ENCODE measurements around the gene TMC6. TPM values are rescaled to one million over a fixed set of nuclear protein-coding genes. Genes with fewer than 3 reads are reported as not detected.
A peak's percentile ranks its signal among the peaks of the same experiment; 100 is the strongest.

Gene TMC6
- total and polyA plus RNA-seq, 2 of the 13 experiments (the other 11 are each of a cell fraction or from before 2014, with no cell fraction given), result 48.4 to 99.1 TPM

DNA sequence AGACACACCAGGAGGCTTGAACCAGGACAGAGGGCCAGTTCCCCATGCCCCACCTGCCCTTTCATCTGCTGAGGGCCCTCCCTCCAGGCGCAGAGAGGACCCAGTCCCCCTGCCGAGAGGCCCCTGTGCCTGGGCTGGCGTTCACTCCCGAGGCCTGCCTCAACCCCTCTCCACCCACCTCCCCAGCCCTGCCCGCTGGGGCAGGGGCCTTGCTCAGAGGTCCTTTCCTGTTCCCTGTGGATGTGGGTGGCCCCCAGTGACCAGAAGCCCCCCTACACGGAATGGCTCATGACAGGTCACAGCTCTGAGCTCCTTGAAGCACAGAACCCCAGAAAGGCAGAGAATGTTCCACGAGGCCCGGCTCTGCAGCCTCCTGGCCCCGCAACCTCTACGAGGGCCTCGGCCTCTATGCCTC is 6.7 kb downstream of the TMC6 start:
- peaks cover 9% of the 10 kb centered on the region for H3K79me2 ChIP-seq (ENCODE audit: insufficient read depth, low read length)
- intact Hi-C loops (cut with micrococcal nuclease; ENCODE audit: unreplicated experiment), result no loop called here
- peaks cover 44 to 57% of the 10 kb centered on the region in 2 experiments; a peak in 4 of 5 replicates for H3K36me3 ChIP-seq (replicated peaks in 1 of 2; ENCODE audit: control insufficient read depth in 1 of 2, insufficient read depth in 2 of 2, low read length in 2 of 2)
- H3K4me2 ChIP-seq (ENCODE audit: low read depth, low read length), result no peak overlapping the region
- peaks cover 17% of the 10 kb centered on the region; the same call in 1 of the 2 replicates for H4K20me1 ChIP-seq (ENCODE audit: insufficient read depth, low read length)
- FAIRE-seq (no peak), DNase-seq (ENCODE audit: low spot score) (no peak), ATAC-seq (no peak)
- H3K4me3 ChIP-seq (replicated peaks in 1 of 3; ENCODE audit: insufficient read depth in 1 of 3, low read depth in 2 of 3, low read length in 3 of 3), result no peak overlapping the region
- TF ChIP-seq AGO2 (optimal IDR thresholded peaks at IDR 0.05; ENCODE audit: low read depth, low read length), result peak; percentile 51
- TF ChIP-seq MAFG (CRISPR knock-in tag; IDR thresholded peaks at IDR 0.05), result no peak
- no peak for TF ChIP-seq ZFP62 (CRISPR knock-in tag; IDR thresholded peaks at IDR 0.05)
- TF ChIP-seq POLR2A (IDR thresholded peaks at IDR 0.05; ENCODE audit: insufficient read depth in 1 of 2, low read depth in 2 of 2, low read length in 2 of 2), result peak in 1 of 2 experiments; percentile 13; a peak in 1 of 4 replicates
- TF ChIP-seq RBFOX2 (IDR thresholded peaks at IDR 0.05; ENCODE audit: low read depth, low read length), result peak; percentile 36
- TF ChIP-seq ZBTB14 (CRISPR knock-in tag; IDR thresholded peaks at IDR 0.05), result no peak
- no peak for TF ChIP-seq HDAC1 (CRISPR knock-in tag; IDR thresholded peaks at IDR 0.05)
- ChIA-PET CTCF (ENCODE audit: low intra/inter-chr PET ratio, low total read pairs) (no interaction called here), POLR2A (no interaction called here)
- BruUV-seq (replicated peaks), result no TSS peak
- H3K27ac ChIP-seq (ENCODE audit: extremely low read length, insufficient read depth, low read length), result no peak overlapping the region
- peaks cover 34% of the 10 kb centered on the region for H3K4me1 ChIP-seq (ENCODE audit: insufficient read depth, low read length)
- no peaks in the 10 kb centered on the region for H3K27me3 ChIP-seq (ENCODE audit: control insufficient read depth in 1 of 2, insufficient read depth in 2 of 2, low read length in 2 of 2)
- no peaks in the 10 kb centered on the region for H3K9me3 ChIP-seq (ENCODE audit: low read length)
- 85% methylated on average over 10 of the region's 11 CpGs for WGBS (ENCODE audit: low lambda C conversion rate)
- in situ Hi-C loops (cut with HindIII; ENCODE audit: extremely low pct_ligation_motif_present, low pct_unique_long_range_greater_than_20kb), result no loop called here
- no peak overlapping the region for H3K9ac ChIP-seq (ENCODE audit: insufficient read depth, low read depth, low read length)
- no peak overlapping the region for H2AFZ ChIP-seq (ENCODE audit: low read length)

All from HepG2 (cell line).